GM18873 (cell line): ENCODE measurements around the gene ARL4D.
"Not testable (repeated sequence)": the region's sequence is repeated elsewhere in the genome, so short reads cannot be mapped to it uniquely, and the experiment has no call there.

Experiments
- ATAC-seq: cut with Tn5 transposase; IDR thresholded peaks from one replicate; pipeline ENCODE4 v1.9.1; 2021; ENCODE audit warnings: mild to moderate bottlenecking, moderate library complexity, moderate number of reproducible peaks; ENCODE audit not compliant: unreplicated experiment, low FRiP score

ARL4D gene

DNA sequence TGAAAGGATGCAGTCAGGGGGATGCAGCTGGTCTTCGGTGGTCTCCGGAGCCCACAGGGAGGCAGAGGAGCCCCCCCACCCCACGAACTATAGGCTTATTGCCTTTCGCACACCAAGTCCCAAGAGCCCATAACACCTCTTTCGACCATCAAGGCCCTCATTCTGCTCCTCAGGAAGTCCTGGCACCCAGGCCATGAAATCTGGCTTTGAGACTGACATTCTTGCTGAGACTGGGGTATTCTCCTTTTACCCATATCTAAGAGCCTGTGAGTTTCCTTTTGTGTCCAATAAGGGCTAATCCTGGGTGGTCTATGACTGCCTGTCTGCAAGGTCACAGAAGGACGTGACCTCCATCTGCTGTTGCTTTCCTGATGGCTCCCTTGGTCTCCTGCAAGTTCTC is 6.4 kb upstream of the ARL4D start:
- no peak for ATAC-seq

DNA sequence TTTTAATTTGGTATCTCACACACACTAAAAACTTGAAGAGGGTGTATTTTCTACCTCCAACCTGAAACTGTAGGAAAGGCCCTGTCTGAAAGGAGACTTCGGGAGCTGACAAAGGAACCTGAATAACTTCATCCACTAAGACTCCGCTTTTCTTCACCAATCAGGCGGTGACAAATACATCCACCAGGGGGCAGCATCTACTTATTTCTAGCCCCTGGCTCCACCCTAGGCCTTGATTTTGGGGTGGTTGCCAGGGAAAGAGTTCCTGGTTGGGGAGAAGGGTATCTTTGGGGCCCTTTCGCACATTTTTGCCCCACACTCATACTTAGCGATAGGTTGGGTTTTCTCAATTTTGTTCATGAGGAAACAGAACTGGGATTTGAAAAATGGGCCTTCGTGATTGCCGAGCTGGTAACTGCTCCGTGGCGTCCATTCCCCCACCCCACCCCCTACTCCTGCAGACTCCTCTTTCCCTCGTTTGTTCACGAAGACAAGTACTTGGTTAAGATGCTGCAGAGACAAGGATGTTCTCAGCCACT is 4.8 kb upstream of the ARL4D start:
- ATAC-seq = no peak

DNA sequence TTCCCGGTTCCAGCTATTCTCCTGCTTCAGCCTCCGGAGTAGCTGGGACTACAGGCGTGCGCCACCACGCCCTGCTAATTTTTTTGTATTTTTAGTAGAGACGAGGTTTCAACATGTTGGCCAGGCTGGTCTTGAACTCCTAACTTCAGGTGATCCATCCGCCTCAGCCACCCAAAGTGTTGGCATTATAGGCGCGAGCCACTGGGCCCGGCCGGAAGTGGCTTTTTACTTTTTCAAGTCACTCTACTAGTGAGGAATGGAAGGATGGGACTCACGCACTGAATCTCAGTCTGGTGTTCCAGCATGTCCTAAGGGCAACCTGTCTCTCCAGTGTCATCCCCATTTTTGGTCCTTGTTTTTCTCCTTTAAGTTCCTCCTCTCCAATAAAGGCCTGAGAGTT is 4.1 kb upstream of the ARL4D start:
- ATAC-seq = not testable (repeated sequence)

DNA sequence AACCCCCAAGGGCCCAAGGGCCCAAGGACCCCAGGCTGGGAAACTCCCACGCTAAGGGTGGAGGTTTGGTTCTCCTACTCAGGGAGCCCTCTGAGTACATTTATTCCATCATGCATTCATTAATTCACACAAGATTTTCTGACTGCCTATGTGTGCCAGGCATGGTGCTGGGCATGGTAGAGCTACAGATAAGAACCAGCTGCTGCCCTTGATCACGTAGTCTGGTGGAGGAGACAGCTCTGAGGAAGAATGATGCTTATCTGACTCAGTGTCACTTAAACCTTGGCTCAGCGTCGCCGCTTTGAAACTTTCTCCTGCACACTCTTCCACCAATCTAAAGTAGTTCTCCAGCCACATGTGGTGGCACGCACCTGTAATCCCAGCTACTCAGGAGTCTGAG is 3.6 kb upstream of the ARL4D start:
- ATAC-seq = no peak

DNA sequence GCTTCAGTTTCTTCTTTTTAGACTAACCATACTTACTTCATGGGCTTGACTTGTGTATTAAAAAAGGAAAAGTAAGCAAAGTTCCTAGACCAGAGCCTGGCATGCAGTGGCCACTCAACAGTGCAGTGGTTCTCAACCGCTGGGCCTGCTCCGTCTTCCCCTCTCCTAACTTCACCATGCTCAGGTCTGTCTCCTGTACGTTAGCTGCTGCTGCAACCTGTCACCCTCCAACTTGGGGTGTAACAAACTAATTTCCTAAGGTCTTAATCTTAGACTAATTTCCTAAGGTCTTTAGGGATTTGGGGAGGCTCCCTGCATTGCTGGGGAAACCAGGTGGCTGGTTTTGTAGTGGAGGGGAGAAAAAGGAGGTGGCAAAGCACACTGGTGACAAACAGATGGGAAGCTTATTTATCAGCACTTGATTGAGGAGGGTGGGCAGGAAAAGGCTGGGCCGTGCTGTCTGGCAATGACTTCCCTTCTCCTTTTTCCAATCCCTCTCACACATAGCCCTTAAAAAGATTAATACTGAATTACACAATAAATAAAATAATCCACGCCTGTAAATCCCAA is 2.2 kb upstream of the ARL4D start:
- no peak for ATAC-seq

DNA sequence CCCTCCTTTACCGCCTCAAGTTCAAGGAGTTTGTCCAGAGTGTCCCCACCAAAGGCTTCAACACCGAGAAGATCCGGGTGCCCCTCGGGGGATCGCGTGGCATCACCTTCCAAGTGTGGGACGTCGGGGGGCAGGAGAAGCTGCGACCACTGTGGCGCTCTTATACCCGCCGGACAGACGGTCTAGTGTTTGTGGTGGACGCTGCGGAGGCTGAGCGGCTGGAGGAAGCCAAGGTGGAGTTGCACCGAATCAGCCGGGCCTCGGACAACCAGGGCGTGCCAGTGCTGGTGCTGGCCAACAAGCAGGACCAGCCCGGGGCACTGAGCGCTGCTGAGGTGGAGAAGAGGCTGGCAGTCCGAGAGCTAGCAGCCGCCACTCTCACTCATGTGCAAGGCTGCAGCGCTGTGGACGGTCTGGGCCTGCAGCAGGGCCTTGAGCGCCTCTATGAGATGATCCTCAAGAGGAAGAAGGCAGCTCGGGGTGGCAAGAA is 1.1 kb downstream of the ARL4D start:
- ATAC-seq = no peak

DNA sequence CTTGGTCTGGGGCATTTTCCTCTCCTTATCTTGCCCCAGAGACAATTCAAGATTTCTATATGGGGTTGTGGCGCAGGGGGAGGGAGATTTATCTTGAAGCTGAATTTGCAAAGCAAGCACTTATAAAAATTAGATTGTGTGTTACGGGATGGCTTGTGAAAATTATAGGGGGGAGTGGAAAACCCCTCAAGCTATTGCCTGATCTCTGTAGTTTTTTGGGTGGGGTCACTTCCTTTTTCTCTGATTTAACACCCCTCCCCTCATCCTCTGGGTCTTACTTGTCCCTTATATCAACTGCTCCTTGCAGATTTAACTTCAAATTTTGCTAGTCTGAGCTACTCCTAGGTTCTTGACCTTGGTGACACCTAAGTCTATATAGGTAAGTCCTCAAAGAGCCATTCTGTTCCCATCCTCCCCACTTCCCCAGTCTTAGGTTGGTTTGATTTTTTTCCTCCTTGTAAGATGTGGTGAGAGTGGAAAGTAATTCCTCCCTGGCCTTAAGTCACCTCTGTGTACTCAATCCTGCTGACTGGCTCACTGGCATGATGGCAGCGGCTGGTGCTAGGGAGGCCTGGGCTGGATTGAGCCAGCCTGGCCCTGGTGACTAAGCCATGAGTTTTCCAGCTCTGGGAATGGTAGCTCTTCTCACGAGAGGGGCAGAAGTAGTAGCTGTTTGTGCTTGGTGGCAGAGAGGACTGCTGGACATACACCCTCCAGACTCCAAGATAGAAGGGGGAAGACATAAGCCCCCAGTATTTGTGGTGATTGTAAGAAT is 2.3 kb downstream of the ARL4D start:
- ATAC-seq = no peak

DNA sequence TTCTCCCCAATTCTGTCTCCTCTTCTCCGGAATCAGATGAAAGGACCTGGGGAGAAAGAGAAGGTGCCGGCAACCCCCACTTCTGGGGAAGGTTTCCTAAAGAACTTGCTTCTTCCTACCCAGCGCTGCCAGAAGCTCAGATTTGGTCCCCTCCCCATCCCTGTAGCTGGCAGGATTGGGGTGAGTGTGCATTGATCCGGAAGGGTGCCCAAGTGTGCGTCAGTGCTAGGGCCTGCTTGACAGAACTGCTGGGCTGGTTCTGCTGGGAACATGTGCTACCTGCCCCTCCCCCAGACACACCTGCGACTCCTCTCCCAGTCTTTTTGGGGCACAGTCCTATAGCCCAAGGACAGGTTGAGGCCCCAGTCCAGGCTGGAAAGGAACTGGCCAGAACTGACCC is 3.3 kb downstream of the ARL4D start:
- ATAC-seq = no peak

DNA sequence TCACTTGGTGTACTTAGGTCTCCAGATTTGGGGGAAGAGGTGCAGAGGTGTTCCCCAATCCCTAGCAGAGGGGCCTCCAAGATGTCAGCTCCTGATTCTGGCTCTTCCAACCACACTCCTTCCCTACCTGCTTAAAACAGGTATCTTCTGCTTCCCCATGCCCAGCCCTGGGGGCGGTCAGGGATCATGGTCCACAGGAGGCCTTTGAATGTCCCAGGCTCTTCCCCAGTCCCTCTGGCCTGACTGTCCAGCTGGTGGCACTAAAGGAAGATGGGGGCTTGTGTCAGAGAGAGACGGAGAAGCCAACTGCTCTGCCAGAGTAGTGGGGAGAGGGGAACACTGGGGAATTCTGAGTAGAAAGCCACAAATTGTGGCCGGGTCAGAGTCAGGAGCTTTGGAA is 3.8 kb downstream of the ARL4D start:
- ATAC-seq = no peak

DNA sequence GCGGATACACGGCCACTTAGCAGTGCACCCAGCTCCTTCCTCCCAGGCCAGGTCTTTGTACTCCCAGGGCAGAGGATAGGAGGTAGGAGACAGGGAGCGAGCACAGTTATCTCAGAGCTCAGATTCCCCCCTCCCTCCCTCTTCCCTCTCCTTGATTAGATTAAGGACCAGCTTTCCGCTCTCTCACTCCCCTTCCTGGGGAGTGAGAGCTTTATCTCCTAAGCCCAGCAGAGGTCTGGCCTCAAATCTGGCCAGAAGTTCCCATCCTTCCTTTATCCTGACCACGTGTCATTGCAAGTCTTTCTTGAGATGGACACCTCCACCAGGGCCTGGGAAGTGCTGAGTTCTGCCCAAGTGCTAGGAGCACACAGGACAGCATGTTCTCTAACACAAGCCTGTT is 5.1 kb downstream of the ARL4D start:
- no peak for ATAC-seq

DNA sequence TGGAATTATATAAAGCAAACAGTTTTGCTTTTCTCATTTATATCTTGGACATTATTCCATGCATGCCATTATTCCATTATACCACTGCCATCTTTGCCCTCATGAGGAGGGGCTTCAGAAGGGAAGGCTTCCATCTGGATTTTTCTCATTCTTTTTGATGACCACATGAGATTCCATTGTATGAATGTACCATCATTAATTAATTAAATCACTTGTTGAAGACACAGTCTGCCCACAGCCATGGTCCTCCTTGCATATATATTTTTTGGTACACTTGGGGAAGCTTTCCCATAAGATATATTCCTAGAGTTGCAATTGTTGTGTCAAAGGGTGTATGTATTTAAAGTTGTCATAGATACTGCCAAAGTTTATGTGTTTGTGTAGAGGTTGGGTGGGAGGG is 7.1 kb downstream of the ARL4D start:
- no peak for ATAC-seq

DNA sequence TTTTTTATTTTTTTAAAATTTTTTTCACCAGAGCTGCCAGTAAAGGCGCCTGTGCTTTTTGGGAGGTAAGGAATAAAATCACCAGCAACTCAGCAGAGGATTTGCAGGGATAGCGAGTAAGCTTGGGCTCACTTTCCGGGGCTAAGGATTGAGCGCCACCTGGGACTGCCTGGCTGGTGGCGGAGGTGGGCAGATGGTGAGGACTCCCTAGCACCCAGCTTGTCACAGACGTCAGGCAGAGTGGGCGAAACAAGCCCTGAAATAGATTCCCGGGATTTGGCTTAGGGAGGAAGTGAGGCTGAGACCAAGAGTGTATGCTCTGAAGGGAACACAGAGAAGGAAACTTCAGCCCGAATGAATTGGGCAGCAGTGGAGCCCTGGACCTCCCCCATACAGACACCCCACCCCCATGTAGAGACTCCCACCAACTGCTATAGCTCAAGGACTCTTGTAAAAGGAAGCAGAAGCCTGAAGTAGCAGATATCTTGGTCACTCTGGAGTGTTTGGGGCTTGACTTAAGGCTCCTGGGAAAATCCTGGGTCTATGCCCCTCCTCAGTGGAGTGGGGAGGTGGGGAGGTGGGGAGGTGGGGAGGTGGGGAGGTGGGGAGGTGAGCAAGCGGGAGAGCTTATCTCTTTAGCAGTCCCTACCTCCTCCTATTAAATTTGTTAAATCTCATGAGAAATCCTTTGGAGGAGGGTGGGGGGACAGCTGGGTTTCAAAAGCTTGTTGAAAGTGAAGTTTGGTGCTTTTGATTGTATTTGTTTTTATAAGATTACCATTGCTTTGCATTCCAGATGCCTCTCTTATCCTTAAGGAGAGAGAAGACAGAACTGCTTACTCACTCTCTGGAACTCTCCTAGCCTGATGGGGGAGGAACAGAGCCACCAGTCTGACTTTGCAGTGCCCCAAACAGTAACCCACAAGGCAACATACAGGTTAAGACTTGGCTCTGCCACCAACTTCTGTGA is 8.2 kb downstream of the ARL4D start:
- no peak for ATAC-seq

DNA sequence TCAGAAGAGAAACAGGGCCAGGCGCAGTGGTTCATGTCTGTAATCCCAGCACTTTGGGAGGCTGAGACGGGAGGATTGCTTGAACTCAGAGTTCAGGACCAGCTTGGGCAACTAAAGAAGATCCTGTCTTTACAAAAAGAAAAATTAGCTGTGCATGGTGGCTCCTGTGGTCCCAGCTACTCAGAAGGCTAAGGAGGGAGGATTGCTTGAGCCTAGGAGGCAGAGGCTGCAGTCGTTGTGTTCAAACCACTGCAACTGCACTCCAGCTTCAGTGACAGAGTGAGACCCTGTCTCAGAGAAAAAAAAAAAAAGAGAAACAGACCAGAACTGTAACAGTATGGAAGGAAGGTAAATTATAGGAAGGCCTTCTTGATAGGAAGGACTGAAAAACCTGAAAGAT is 10.3 kb downstream of the ARL4D start:
- ATAC-seq = no peak

DNA sequence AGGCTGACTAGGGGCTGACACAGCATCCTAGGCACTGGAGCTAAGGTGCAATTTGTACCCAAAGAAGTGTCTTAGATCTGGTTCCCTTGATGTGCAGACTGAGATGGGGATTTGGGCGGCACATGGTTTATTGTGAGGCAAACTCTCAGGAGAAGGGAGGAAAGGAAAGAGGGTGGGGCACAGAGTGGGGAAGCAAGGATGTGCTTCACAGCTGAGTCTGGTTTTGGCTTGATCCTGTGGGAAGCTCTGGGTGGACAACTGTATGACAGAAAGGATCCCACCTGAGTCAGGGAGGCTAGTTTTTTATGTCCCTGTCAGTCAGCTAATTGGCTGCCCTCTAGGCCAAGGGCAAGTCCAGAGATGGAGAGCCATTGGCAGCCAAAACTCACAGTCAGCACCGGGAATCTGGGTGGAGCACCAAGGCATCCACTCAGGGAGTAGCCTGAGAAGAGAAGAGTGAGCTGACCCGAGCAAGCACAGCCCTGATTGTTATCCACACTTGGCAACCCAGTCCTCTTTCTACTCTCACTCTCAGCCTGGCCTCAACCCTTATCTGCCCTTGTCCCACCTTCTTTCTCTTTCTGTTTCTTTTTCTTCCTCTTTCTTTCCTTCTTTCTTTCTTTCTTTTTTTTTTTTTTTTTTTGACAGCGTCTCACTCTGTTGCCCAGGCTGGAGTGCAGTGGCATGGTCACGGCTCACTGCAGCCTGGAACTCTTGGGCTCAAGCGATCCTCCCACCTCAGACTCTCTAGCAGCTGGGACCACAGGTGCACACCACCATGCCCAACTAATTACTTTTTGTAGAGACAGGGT is 12.0 kb downstream of the ARL4D start:
- no peak for ATAC-seq

DNA sequence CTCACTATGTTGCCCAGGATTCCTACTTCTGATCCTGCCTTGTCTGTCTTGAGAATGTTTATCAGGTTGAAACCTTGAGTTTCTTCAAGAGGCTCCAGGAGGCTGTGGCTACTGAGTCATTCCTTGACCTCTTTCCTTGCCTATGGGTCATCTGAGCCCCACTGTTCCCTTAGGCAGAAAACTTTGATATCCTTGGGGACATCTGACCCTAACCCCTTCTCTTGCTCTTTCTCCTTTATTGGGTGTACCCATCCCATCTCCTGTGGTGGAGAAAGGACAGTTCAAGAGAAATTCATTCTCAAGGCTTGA is 12.5 kb downstream of the ARL4D start:
- ATAC-seq = no peak

DNA sequence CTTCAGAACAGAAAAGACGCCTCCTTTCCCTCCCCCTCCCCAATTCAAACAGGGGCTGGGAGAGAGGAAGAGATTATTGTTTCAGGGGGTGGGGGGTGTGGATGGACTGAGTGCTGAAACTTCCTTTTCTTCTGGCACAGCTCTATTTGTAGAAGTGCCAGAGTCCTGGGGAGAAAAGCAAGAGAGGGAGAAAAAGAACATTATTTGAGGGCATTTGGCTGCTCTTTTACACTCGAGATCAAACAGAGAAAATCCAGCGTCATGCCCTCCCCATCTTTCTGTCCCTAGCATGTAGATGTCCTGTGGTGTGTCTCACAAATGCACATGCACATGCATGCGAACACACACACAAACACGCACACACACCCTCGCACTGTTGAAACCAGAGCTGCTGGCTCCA is 13.0 kb downstream of the ARL4D start:
- ATAC-seq = no peak

DNA sequence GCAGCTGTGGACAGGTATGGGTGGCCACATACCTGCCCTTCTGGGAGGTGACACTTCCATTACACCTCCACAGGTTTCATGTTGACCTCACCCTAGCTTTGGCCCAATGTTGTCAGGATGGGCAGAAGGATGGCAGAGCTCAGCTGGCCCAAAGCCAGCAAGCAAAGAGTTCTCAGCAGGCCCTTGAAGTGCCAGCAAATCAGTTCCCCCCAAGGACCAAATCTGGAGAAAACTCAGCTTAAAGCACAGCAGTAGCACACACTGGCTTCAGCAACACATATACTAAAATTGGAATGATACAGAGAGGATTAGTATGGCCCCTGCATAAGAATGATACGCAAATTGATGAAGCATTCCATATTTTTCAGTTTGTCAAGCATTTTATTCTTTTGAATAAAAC is 13.4 kb downstream of the ARL4D start:
- ATAC-seq = no peak

DNA sequence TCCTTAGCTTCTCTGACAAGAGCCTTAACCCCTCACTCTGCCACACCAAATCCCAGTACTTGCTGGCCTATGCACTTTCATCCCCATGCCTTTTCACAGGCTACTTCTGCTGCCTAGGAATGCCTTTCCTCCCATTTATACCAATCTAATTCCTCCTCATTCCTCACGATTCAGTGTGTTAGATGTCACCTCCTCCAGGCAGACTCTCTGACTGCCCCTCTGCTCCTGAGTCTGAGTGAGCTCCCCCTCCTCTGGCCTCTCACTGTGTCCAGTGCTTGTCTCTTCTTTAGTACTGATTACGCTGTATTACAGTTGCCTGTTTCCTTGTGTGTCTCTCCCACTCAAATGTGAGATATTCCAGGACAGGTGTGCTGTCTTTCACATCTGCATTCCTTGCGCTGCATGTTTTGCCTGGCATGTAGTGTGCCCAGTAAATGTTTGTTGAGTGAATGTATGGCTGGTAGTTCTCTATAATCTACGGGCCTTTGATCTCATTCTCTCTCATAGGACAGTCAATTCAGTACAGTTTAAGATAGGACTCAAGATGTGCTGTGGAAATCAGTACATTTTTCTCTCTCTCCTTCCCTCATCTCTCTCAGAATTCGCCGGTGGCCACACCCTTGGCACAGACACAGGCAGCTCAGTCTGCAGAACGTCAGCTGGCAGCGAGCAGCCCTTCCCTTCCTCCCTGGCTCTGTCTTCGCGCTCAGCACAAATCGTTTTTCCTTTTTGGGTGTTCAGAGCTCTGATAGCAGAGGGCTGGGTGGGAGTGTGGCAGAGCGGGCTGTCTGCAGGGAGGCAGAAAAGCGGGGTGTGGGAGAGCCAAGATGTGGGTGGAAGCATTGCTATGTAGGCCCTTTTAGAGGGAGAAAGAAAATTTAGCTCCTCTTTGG is 18.5 kb downstream of the ARL4D start:
- no peak for ATAC-seq
